Nucleus accumbens (tissue), 56 donors: ENCODE measurements around the gene METTL23.

Source experiments
- DNase-seq, 56 donors: peaks; one replicate each; lab custom pipeline; 2025; lab: John Stamatoyannopoulos, UW

Gene METTL23

DNA sequence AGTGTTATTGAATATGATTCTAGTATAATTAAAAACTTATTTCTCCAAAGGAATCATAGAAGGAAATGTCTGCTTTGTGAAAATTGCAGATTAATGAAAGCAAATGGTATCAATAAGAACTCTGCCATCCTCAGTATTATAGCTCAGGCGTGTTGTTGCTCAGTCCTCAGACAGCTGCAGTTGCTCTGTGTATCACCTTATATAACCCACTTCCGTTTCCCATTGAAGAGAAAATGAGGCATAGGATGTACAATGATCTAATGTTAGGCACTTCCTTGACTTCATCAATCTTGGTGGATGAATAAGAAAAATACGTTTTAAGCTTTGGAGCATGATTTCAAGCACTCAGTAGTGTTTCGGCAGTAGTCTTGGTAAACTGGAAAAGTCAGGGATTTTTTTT lies 25.4 kb downstream of the METTL23 start:
- DNase-seq: no peak

DNA sequence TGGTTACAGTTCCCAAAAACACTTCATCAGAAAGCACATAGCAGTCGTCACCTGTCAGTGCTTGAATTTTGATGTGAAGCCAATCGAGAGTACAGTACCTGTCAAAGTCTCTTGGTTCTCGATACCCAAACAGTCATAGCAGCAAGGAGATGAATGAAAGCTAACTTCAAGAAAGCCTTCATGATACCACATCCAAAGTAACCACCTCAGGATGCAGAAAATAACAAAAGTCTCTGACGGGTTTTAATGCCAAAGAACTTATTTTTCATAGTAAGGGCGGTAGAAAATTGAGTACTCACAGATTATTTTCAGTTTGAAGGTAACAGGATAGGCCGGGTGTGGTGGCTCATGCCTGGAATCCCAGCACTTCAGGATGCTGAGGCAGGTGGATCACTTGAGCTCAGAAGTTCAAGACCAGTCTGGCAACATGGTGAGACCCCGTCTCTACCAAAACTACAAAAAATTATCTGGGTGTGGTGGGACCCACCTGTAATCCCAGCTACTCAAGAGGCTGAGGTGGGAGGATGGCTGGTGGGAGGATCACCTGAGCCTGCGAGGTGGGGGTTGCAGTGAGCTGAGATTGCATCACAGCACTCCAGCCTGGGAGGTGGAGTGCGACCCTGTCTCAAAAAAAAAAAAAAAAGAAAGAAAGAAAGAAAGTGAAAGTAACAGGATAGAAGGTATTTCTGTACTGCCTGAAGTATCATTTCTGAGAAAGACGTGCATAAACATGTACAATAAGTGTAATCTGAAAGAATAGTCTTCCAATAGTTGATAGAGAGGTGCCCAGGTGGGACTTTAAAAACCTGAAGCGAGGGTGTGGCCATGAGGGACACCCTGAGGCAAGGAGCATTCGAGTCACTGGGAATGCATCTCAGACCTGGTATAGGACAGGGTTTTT lies 26.7 kb downstream of the METTL23 start:
- no peak for DNase-seq

DNA sequence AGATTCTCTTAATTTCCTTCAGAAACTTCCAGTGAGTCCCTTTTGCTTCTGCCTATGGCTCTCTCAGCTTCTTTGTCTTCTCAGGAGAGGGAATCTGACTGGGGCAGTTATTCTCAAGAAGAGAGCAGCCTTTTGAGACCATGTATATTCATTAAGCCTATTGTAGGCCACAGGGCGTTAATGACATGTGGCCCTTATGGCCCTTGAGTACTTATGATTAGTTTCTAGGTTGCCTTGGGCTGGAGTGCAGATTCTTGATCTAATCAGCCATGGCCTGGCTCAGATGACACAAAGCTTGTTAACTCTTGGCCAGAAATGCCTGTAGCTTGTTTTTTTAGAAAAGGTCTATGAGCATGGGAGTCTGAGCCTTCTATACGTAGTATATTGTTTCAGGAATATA lies 28.6 kb downstream of the METTL23 start:
- no peak for DNase-seq

DNA sequence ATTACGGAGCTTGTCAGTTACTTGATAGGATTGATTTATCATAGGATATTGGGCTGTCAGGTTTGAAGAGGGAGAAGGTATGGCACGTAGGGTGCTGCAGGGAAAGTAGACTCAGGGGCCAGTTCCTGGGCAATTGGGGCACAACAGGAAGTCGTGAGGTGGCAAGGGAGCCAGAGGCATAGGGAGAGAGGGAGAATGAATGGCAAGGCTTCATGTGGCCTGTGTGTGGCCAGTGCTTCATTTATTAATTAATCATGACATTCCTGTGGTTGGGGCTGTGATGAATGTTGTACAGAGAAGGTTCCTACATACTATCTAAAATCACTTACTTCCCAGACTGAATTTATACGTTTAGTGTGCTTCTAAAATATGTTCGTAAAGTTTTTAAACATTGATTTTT lies 30.6 kb downstream of the METTL23 start:
- DNase-seq: no peak

DNA sequence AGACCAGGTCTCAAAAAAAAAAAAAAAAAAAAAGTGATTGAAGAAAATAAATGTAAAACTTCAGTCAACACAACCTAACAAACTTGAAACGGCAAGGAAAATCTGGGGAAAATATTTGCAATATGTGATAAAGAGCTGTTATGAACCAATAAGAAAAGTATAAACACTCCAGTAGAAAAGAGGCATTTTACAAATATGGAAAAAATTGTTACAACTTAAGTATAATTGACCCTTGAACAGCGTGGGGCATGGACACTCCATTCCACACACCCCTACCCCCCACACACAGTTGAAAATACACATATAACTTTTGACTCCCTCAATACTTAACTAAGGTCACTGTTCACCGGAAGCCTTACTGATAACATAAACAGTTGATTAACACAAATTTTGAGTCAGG lies 31.9 kb downstream of the METTL23 start:
- no peak for DNase-seq

DNA sequence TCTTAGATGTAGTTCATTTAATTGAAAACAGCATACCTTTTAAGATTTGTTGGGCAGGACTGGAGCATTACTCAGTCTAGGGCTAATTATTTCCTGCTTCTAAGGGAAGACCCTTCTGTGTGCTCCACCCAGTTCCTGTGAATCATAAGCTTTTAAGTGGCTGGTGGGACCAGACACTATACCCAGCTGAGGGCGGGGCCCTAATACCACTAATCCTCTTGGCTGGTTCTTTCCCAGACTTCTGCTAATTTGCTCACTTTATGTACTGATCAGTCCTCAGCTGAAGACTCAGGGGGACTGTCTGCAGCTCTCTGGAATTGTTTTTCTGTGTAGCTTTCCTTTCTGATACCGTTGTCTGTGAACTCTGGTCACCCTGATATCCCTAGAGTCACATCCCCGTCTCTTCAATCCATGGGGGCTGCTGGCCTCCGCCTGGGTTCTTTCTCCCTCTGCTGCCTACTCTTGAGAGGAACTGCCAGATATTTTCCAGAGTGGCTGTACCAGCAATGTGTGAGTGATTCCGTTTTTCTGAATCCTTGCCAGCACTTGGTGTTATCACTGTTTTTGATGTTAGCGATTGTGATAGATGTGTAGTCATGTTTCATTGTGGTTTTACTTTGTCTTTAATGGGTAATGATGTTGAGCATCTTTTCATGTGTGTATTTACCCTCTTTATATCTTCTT lies 46.3 kb downstream of the METTL23 start:
- DNase-seq: no peak

DNA sequence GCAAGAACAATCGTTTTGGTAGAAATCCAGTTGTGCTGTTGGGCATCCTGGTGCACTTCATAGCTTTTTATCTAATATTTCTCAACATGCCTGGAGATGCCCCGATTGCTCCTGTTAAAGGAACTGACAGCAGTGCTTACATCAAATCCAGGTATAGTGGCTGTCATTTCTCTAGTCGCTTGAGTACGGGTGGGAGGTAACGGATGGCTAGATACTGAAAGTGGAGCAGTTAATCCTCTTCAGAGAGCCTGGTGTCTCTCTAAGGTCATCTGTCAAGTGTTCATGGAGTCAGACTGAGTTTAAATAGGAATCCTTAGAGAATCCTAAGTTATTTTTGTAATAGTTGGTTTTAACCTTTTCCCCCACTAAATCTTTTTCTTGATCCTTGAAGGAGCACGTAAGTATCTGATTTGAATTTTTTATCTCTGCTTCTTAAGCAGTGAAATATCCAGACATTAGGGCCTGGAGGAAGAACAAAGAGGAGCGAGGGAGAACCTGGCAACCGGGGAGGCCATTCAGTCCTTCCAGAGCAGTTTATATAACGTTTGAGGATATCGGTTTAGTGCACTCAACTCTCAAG lies 48.5 kb downstream of the METTL23 start:
- DNase-seq: no peak

DNA sequence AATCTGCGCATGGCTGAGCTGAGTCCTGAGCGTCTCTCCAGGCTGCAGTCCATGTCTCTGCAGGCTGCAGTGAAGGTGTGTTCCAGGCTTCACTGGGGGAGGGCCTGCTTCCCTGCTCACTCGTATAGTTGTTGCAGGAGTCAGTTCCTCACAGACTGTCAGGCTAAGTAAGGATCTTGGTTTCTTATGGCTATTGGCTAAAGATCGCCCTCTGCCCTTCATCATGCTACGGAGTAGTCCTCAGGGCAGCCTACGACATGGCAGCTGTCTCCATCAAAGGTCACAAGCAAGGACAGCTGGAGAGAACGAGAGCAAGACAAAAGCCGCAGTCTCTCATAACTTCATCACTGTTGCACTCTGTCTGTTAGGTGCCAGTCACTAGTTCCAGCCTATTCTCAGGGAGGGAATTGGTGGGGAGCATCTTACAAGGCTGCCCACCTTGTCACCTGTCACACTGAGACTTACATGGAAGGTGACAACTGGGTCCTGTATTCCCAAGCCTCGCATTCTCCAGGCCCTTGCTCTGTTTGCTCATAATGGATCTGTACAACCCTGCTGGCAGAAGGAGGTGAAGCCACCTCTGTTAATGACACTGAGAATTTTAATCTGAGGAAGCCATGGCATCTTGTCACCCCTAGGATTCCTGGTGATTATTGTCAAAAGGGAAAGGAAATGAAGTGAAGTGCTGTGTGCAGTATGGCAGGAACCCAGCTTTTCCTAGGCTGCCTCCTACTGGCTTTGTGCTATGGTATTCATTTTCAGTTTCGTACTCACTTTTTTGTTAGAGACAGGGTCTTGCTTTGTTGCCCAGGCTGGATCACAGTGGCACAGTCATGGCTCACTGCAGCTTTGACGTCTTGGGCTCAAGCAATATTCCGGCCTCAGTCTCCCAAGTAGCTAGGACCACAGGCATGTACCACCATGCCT lies 54.7 kb downstream of the METTL23 start:
- no peak for DNase-seq

DNA sequence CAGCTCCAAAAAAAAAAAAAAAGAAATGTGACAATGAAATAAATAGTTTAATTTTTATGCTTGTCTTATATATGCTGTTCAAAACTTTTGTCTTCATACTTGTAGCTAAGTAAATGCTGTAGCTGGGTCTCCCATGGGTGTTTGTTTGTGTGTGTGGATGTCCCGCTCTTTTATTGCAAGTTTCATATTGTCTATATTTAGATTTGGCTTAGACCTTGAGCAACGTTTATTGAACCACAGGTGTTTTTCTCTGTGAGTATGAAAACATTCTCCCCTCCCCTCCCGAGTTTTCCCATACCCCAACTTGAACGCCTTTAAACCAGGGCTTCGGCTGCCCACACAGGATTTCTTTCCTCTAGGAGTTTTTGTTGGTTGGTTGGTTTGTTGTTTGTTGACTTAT lies 56.5 kb downstream of the METTL23 start:
- no peak for DNase-seq
